ENCODE measurements around the gene HECTD1. TPM values are rescaled to one million over a fixed set of nuclear protein-coding genes. Genes with fewer than 3 reads are reported as not detected.

The HECTD1 gene
- total and polyA plus RNA-seq, 10 of the 15 experiments (the other 5 are each of a cell fraction or from before 2014, with no cell fraction given), result 27.3 to 116 (median 57.7) TPM

- Histone ChIP-seq H3K27me3 (replicated peaks in 1 of 2; ENCODE audit: control insufficient read depth in 2 of 2, insufficient read depth in 2 of 2, low read length in 1 of 2) (no peaks in the 10 kb centered on the region), H4K20me1 (ENCODE audit: control insufficient read depth, insufficient read depth) (no peaks in the 10 kb centered on the region), H3K4me3 (peak overlapping the region; percentile 71), H3K4me2 (ENCODE audit: control insufficient read depth, insufficient read depth) (peak overlapping the region; percentile 86), H3K79me2 (ENCODE audit: control insufficient read depth, insufficient read depth, low read length) (peaks cover 36% of the 10 kb centered on the region), H2AFZ (ENCODE audit: control insufficient read depth, low read depth, low read length) (peak overlapping the region; percentile 93), H3K27ac (ENCODE audit: control insufficient read depth, insufficient read depth) (peak overlapping the region; percentile 97), H3K36me3 (ENCODE audit: control insufficient read depth in 2 of 2, insufficient read depth in 2 of 2, low read length in 1 of 2) (no peaks in the 10 kb centered on the region), H3K4me1 (ENCODE audit: control insufficient read depth, insufficient read depth, low read length) (peaks cover 8% of the 10 kb centered on the region; the same call in 1 of the 2 replicates), H3K9ac (ENCODE audit: control insufficient read depth, insufficient read depth, low read length) (peak overlapping the region; percentile 98), H3K9me3 (replicated peaks; ENCODE audit: control insufficient read depth, insufficient read depth, low read length) (no peaks in the 10 kb centered on the region)
- RAD21 ChIA-PET (ENCODE audit: unreplicated experiment), result interaction anchor here (0.7 to 2.3 kb wide), 11 partner anchors 12 to 241 kb away, joined by 3 to 10 read pairs (median 4); partner anchors contain the start of gene HEATR5A
- POLR2A ChIA-PET, result interaction anchor here (0.6 to 2.1 kb wide), 10 partner anchors 12 to 212 kb away, joined by 3 to 6 read pairs (median 4); partner anchors contain the start of gene HEATR5A
- SMC1A ChIA-PET (ENCODE audit: uncharacterized antibody, unreplicated experiment), result interaction anchor here (0.5 to 1.8 kb wide), 19 partner anchors 11 to 994 kb away, joined by 3 to 11 read pairs (median 3); partner anchors contain the start of genes HEATR5A and RNU6-8
- 50% methylated on average over 16 of the region's 16 CpGs for WGBS (ENCODE audit: insufficient coverage, insufficient replicate concordance, low lambda C conversion rate, missing lambda C conversion rate)
- in situ Hi-C loops (cut with MboI), result no loop called here
- BruUV-seq (replicated peaks), result no TSS peak
- ATAC-seq (no peak), DNase-seq (ENCODE audit: low read depth, low spot score) (no peak), FAIRE-seq (peak; percentile 73)
- CTCF ChIA-PET, result interaction anchor here (0.8 to 1.9 kb wide), 11 partner anchors 9 to 285 kb away, joined by 3 to 12 read pairs (median 3); no protein-coding TSS in a partner anchor
- intact Hi-C loops (cut with micrococcal nuclease; ENCODE audit: unreplicated experiment), result loop anchor here (5.0 kb wide), 1 partner anchor 214 kb away; the partner anchor contains the start of gene HEATR5A
- TF ChIP-seq ZBTB33 (IDR thresholded peaks at IDR 0.05), result no peak
- TF ChIP-seq IRF5 (IDR thresholded peaks at IDR 0.05; ENCODE audit: borderline replicate concordance), result no peak
- no peak for TF ChIP-seq TARDBP (IDR thresholded peaks at IDR 0.05; ENCODE audit: borderline replicate concordance)
- TF ChIP-seq NFIC (IDR thresholded peaks at IDR 0.05; ENCODE audit: low read depth, low read length), result peak; percentile 49; the same call in 1 of the 2 replicates
- TF ChIP-seq EED (IDR thresholded peaks at IDR 0.05; ENCODE audit: low read depth), result no peak
- TF ChIP-seq MLLT1 (IDR thresholded peaks at IDR 0.05), result peak; percentile 0; the same call in 1 of the 2 replicates
- 0 out of 2 replicates have a peak, but pooled peaks have one; percentile 3 for TF ChIP-seq ZNF24 (IDR thresholded peaks at IDR 0.05)
- peak; percentile 57; the same call in 1 of the 2 replicates for TF ChIP-seq ZBTB40 (IDR thresholded peaks at IDR 0.05; ENCODE audit: borderline replicate concordance)
- no peak for TF ChIP-seq NR2C1 (IDR thresholded peaks at IDR 0.05)
- peak; percentile 71; the same call in 1 of the 2 replicates for TF ChIP-seq ZNF217 (IDR thresholded peaks at IDR 0.05)
- no peak for TF ChIP-seq MTA2 (IDR thresholded peaks at IDR 0.05; ENCODE audit: low read depth)
Measured at GRCh38 chr14:31208546-31209424, 1.2 kb upstream of the HECTD1 start.
